Measurements from ENCODE around the gene RUFY4.

DNA sequence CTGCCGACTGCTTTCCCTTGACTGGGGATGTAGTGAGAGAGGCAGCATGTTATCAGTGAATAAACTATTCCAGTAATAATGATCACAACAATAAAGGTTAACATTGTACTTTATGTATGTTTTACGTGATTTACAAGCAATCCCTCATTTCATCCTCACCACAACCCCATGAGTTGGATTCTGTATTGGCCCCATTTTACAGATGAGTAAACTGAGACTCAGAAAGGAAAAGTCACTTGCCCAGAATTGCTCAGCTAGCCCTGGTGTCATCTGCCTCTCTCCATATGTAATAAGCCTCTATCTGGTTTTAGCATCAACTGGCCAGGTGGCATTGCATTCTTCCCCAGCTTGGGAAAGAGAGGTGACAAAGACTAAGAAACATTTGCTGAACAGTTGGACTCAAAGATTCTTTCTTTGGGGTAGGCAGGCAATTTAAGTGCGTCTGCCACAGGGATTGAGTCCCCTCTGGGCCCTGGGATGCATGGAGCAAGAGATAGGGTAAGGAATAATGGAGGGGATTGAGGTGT is 58.9 kb downstream of the RUFY4 start:
- TF ChIP-seq, protein P1, sequence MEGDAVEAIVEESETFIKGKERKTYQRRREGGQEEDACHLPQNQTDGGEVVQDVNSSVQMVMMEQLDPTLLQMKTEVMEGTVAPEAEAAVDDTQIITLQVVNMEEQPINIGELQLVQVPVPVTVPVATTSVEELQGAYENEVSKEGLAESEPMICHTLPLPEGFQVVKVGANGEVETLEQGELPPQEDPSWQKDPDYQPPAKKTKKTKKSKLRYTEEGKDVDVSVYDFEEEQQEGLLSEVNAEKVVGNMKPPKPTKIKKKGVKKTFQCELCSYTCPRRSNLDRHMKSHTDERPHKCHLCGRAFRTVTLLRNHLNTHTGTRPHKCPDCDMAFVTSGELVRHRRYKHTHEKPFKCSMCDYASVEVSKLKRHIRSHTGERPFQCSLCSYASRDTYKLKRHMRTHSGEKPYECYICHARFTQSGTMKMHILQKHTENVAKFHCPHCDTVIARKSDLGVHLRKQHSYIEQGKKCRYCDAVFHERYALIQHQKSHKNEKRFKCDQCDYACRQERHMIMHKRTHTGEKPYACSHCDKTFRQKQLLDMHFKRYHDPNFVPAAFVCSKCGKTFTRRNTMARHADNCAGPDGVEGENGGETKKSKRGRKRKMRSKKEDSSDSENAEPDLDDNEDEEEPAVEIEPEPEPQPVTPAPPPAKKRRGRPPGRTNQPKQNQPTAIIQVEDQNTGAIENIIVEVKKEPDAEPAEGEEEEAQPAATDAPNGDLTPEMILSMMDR (IDR thresholded peaks at IDR 0.05), result no peak
- TF ChIP-seq POLR2AphosphoS5 (IDR thresholded peaks at IDR 0.05) (no peak), EP300 (IDR thresholded peaks at IDR 0.05) (no peak)
